ENCODE data around the gene UCN2.
A peak's percentile ranks its signal among the peaks of the same experiment; 100 is the strongest.
"Not testable (repeated sequence)": the region's sequence is repeated elsewhere in the genome, so short reads cannot be mapped to it uniquely, and the experiment has no call there.

UCN2 gene

GRCh38 chr3:48532271-48532976 is 31.2 kb downstream of the UCN2 start:
- DNase-seq, result no peak

DNA sequence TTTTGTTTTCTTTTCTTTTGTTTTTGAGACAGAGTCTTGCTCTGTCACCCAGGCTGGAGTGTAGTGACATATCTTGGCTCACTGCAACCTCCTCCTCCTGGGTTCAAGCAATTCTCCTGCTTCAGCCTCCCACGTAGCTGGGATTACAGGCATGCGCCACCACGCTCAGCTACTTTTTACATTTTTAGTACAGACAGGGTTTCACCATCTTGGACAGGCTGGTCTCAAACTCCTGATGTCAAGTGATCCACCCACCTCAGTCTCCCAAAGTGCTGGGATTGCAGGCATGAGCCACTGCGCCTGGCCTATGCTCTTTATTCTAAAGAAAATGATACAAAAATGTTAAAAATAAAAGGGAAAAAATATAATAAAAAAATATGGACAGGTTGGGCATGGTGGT is 32.9 kb downstream of the UCN2 start:
- DNase-seq, result not testable (repeated sequence)

DNA sequence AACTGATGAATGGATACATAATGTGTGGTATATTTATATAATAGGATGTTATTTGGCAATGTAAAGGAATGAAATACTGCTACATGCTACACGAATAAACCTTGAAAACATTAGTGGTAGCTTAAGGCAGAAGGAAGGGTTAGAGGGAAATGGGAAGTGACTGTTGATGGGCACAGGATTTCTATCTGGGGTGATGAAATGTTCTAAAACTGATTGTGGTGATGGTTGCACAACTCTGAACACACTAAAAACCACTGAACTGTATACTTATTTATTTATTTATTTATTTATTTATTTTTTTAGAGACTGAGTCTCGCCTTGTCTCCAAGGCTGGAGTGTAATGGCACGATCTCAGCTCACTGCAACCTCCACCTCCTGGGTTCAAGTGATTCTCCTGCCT is 34.8 kb downstream of the UCN2 start:
- DNase-seq, result no peak

DNA sequence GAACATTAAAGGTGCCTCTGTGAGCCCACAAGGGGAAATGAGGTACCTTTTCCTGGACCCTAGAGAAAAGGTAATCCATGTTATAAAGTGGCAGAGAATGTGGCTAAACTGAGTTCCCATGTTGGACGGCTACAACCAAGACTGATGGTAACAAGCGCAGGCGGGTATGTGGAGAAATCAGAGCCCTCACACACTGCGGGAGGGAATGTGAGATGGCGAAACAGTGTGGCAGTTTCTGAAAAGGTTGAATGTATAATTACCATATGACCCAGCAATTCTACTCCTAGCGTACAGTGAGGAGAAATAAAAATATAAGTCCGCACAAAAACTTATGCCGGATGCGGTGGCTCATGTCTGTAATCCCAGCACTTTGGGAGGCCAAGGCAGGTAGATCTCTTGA is 35.5 kb downstream of the UCN2 start:
- no peak for DNase-seq

- no peak for DNase-seq
These were observed 38.6 kb downstream of the UCN2 start for GRCh38 chr3:48524970-48525369.

DNA sequence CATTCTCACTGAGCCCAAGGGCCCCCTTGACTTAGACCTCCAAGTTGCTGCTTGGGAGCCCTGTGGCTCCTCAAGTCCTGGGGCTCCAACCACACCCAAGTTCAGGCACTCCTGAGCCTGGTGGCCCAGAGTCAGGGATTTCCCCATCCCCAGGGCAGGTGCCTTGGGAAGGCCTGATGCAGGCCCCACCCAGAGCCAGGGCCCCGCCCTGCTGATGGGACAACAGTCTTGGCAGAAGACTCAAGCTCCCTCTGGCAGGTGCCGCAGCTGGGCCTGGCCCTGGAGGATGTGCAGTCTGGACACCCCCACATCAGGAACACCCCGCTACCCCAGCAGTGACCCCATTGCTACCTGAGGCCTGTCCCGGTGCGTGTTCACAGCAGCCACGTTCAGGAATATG is 41.9 kb downstream of the UCN2 start:
- no peak for DNase-seq

GRCh38 chr3:48519277-48519643 is 44.3 kb downstream of the UCN2 start:
- no peak for DNase-seq

- DNase-seq, result peak in 1 of 4 experiments; percentile 9
These were observed 44.8 kb downstream of the UCN2 start for GRCh38 chr3:48518638-48519276.

DNA sequence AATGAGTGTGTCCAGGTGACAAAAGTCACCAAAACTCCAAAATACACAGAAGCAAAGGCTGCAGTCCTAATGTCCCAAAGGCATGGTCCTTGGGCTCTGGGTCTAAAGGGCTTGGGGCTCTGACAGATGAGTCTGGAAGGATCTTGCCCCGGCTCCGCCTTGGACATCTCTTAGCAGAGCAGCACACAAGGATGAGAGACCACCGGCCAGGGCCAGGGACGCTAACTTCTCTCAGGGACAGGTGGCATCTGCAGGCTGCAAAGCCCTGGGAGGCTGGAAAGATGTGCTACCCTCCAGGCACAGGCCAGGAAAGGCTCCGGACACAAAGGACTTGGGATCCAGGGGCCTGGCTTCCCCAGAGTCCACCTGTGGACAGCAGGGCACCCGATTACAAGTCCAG is 45.5 kb downstream of the UCN2 start:
- no peak for DNase-seq

GRCh38 chr3:48516571-48516970 is 47.0 kb downstream of the UCN2 start:
- DNase-seq, result peak in 1 of 4 experiments; percentile 12

DNA sequence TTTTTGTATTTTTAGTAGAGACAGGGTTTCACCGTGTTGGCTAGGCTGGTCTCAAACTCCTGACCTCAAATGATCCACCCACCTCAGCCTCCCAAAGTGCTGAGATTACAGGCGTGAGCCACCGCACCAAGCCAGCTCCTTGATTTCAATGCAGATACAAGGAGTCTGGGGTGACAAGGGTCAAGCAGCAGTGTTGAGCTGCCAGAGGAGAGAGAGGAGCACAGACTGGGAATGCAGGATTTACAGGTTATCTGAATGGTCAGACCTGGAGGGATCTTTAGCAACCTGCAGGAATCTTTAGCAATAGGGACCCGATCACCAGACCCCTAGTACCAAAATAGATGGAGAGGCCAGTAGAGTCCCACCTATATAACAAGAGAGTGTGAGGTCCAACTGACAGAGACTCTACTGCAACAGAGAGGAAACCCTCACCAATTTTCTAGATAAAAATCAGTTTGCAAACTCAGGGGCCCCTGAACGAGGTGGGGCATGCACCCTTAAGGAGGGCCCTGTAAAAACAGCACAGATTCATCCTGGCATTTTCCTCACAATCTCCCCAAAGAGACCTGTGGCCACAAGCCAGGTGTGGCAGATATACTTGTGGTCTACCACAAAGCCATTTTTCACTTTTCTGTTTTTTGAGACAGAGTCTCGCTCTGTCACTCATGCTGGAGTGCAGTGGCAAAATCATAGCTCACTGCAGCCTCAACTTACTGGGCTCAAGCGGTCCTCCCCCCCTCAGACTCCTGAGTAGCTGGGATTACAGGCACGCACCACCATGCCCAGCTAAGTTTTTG is 49.0 kb downstream of the UCN2 start:
- DNase-seq, result no peak
